ENCODE results near the gene RPL34.

Gene RPL34

DNA sequence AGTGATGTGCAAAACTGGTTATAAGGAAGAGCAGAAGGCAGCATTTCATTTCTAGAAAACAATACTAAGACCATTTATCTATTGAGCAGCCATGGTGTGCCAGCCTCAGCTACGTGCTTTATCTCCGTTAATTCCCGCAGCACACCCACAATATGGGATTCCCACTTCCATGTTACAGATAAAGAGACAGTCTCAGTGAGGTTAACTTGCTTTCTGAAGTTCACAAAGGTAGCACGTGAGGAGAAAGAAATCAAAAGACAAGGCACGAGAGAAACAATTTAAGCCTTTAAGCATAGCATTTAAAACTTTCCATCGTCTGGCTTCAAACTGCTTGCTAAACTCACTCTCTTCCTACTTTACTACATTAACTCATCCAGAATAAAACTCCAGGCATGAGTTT lies 8.0 kb upstream of the RPL34 start:
- Histone ChIP-seq H3K4me2 (ENCODE audit: low read length) (no peak overlapping the region), H3K27ac (ENCODE audit: low read depth, low read length, poor library complexity, severe bottlenecking) (no peak overlapping the region), H2AFZ (ENCODE audit: low read length) (no peak overlapping the region), H3K79me2 (ENCODE audit: insufficient read depth, low read length) (no peaks in the 10 kb centered on the region), H3K9ac (ENCODE audit: low read length) (no peak overlapping the region), H3K36me3 (ENCODE audit: insufficient read depth, low read length) (no peaks in the 10 kb centered on the region), H3K9me3 (ENCODE audit: low read length) (no peaks in the 10 kb centered on the region), H3K4me3 (ENCODE audit: low read depth, low read length, poor library complexity, severe bottlenecking) (no peak overlapping the region), H3K9me2 (ENCODE audit: low read depth, low read length) (no peaks in the 10 kb centered on the region), H3K4me1 (ENCODE audit: insufficient read depth, low read length, severe bottlenecking) (no peaks in the 10 kb centered on the region), H3K27me3 (ENCODE audit: insufficient read depth, low read length) (no peaks in the 10 kb centered on the region), H4K20me1 (ENCODE audit: insufficient read depth, low read length) (no peaks in the 10 kb centered on the region), H3F3A (ENCODE audit: insufficient read depth, low read length) (no peaks in the 10 kb centered on the region)
- TF ChIP-seq EZH2 (IDR thresholded peaks at IDR 0.05; ENCODE audit: borderline replicate concordance, low read length): no peak
- TF ChIP-seq, protein P1, sequence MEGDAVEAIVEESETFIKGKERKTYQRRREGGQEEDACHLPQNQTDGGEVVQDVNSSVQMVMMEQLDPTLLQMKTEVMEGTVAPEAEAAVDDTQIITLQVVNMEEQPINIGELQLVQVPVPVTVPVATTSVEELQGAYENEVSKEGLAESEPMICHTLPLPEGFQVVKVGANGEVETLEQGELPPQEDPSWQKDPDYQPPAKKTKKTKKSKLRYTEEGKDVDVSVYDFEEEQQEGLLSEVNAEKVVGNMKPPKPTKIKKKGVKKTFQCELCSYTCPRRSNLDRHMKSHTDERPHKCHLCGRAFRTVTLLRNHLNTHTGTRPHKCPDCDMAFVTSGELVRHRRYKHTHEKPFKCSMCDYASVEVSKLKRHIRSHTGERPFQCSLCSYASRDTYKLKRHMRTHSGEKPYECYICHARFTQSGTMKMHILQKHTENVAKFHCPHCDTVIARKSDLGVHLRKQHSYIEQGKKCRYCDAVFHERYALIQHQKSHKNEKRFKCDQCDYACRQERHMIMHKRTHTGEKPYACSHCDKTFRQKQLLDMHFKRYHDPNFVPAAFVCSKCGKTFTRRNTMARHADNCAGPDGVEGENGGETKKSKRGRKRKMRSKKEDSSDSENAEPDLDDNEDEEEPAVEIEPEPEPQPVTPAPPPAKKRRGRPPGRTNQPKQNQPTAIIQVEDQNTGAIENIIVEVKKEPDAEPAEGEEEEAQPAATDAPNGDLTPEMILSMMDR (IDR thresholded peaks at IDR 0.05; ENCODE audit: low read length): no peak

DNA sequence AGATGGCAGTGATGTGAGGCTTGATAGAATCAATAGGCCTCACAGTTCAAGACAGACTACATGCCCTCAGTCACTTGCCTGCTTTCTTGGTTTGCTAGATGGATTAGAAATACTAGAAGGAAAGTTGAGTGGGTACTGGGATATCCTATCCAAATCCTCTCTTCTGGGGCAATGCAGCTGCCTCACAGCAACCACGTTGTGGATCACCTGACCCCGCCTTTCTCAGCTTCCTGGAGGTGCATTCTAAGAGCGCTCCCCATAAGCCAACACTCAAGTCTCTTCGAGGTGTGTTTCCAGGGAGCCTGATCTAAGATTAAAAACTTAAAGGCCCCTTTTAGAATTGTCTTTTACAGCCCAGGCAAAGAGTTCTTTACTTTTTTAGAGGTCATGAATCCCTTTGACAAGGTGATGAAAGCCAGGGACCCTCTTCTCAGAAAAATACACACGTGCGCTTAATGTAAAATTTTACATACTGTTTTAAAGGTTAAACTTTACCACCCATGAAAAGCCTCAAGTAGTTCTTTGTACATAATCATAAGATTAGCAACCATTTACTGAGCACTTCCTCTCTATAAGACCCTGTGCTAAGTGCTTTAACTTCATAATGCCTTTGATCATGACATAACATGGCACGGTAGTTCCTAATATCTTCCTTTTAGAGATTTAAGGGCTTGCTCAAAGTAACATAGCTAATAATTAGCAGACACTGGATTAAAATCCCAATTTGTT lies 840 bp upstream of the RPL34 start:
- peak overlapping the region; percentile 76 for H3K4me2 ChIP-seq (ENCODE audit: low read length)
- H3K4me1 ChIP-seq (ENCODE audit: insufficient read depth, low read length, severe bottlenecking): peaks cover 29% of the 10 kb centered on the region
- H3F3A ChIP-seq (ENCODE audit: insufficient read depth, low read length): no peaks in the 10 kb centered on the region
- TF ChIP-seq, protein P1 (IDR thresholded peaks at IDR 0.05; ENCODE audit: low read length): no peak
- no peak for TF ChIP-seq EZH2 (IDR thresholded peaks at IDR 0.05; ENCODE audit: borderline replicate concordance, low read length)
- peaks cover 28% of the 10 kb centered on the region for H3K79me2 ChIP-seq (ENCODE audit: insufficient read depth, low read length)
- H3K27ac ChIP-seq (ENCODE audit: low read depth, low read length, poor library complexity, severe bottlenecking): no peak overlapping the region
- no peaks in the 10 kb centered on the region for H3K9me3 ChIP-seq (ENCODE audit: low read length)
- peak overlapping the region; percentile 91 for H3K4me3 ChIP-seq (ENCODE audit: low read depth, low read length, poor library complexity, severe bottlenecking)
- H3K9me2 ChIP-seq (ENCODE audit: low read depth, low read length): no peaks in the 10 kb centered on the region
- H2AFZ ChIP-seq (ENCODE audit: low read length): 0 out of 2 replicates have a peak overlapping the region, but pooled peaks have one; percentile 24
- peak overlapping the region; percentile 51 for H3K9ac ChIP-seq (ENCODE audit: low read length)
- H3K27me3 ChIP-seq (ENCODE audit: insufficient read depth, low read length): no peaks in the 10 kb centered on the region
- peaks cover 39% of the 10 kb centered on the region for H3K36me3 ChIP-seq (ENCODE audit: insufficient read depth, low read length)
- H4K20me1 ChIP-seq (ENCODE audit: insufficient read depth, low read length): 0 out of 2 replicates have a peak, but pooled peaks cover 3% of the 10 kb centered on the region

DNA sequence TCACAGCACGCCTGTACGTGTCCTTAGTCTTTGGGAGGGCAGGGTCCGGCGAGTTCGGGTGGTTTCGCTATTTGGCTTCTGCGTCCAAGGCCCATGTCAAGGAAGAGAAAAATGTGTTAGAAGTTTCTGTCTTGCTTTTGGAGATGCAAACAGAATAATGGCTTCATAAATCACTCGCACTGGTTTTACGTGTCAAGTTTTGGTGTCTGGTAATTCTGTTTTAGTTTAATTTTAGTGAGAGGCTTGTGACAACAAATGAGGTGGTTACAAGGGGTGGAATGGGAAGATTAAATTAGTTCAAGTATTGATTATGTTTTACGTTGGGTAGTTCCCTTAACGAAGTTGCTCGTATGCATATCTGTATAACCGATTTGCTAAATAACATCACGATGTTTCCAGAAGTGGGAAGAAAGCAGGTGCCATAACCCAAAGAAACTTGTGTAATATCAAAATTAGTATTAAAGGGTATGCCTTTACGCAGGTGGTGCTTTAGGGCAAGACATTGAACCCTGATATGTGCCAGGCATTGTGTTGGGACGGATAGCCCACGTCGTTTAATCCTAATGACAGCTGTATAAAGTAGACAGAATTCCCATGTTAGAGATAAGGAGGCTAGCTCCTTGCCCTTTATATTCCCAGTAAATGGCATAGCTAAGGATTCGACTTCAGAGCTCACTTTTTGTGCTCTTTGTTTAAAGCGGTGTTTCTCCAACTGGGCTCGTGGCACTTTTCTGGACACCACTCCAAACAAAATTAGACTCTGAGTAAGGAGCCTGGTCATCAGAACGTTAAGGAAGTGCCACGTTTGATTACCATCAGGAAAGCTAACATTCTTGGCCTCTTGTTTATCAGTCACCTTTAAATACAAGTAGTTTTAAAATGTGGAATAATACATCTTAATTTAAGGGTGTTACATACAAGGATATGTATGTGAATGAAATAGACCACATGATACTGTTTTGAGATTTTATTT lies 843 bp downstream of the RPL34 start:
- no peak overlapping the region for H2AFZ ChIP-seq (ENCODE audit: low read length)
- H3K36me3 ChIP-seq (ENCODE audit: insufficient read depth, low read length): peaks cover 56% of the 10 kb centered on the region

More for the DNA sequence above, 843 bp downstream of the RPL34 start:
- Histone ChIP-seq H3K27ac (ENCODE audit: low read depth, low read length, poor library complexity, severe bottlenecking) (peak overlapping the region; percentile 55), H3K4me2 (ENCODE audit: low read length) (peak overlapping the region; percentile 95), H3K9ac (ENCODE audit: low read length) (peak overlapping the region; percentile 94), H3K79me2 (ENCODE audit: insufficient read depth, low read length) (peaks cover 28% of the 10 kb centered on the region), H3F3A (ENCODE audit: insufficient read depth, low read length) (no peaks in the 10 kb centered on the region), H3K4me3 (ENCODE audit: low read depth, low read length, poor library complexity, severe bottlenecking) (peak overlapping the region; percentile 91), H3K4me1 (ENCODE audit: insufficient read depth, low read length, severe bottlenecking) (peaks cover 29% of the 10 kb centered on the region), H4K20me1 (ENCODE audit: insufficient read depth, low read length) (0 out of 2 replicates have a peak, but pooled peaks cover 3% of the 10 kb centered on the region), H3K9me3 (ENCODE audit: low read length) (no peaks in the 10 kb centered on the region), H3K27me3 (ENCODE audit: insufficient read depth, low read length) (no peaks in the 10 kb centered on the region), H3K9me2 (ENCODE audit: low read depth, low read length) (no peaks in the 10 kb centered on the region)
- no peak for TF ChIP-seq EZH2 (IDR thresholded peaks at IDR 0.05; ENCODE audit: borderline replicate concordance, low read length)
- TF ChIP-seq, protein P1 (IDR thresholded peaks at IDR 0.05; ENCODE audit: low read length): no peak

All from OCI-LY1 (cell line).